ENCODE results near the gene PTPRN2.
"Not testable (repeated sequence)": the region's sequence is repeated elsewhere in the genome, so short reads cannot be mapped to it uniquely, and the experiment has no call there.

Gene PTPRN2

GRCh38 chr7:158550394-158550700, 37.3 kb downstream of the PTPRN2 start:
- DNase-seq, result no peak

- DNase-seq, result no peak
These were observed 37.8 kb downstream of the PTPRN2 start for GRCh38 chr7:158549616-158550393.

- DNase-seq, result no peak
These were observed 38.4 kb downstream of the PTPRN2 start for GRCh38 chr7:158549176-158549615.

GRCh38 chr7:158548726-158549125, 38.9 kb downstream of the PTPRN2 start:
- no peak for DNase-seq

- DNase-seq, result no peak
These were observed 39.8 kb downstream of the PTPRN2 start for GRCh38 chr7:158547817-158548216.

GRCh38 chr7:158546626-158547025, 41.0 kb downstream of the PTPRN2 start:
- DNase-seq, result no peak

GRCh38 chr7:158546214-158546613, 41.4 kb downstream of the PTPRN2 start:
- no peak for DNase-seq

- no peak for DNase-seq
These were observed 42.9 kb downstream of the PTPRN2 start for GRCh38 chr7:158544708-158545107.

- DNase-seq, result no peak
These were observed 43.8 kb downstream of the PTPRN2 start for GRCh38 chr7:158543840-158544239.

- no peak for DNase-seq
These were observed 44.7 kb downstream of the PTPRN2 start for GRCh38 chr7:158542651-158543566.

- no peak for DNase-seq
These were observed 46.1 kb downstream of the PTPRN2 start for GRCh38 chr7:158541346-158542010.

GRCh38 chr7:158539711-158540146, 47.9 kb downstream of the PTPRN2 start:
- DNase-seq, result no peak

GRCh38 chr7:158538156-158538946, 49.3 kb downstream of the PTPRN2 start:
- no peak for DNase-seq

- DNase-seq, result no peak
These were observed 50.1 kb downstream of the PTPRN2 start for GRCh38 chr7:158537516-158537882.

GRCh38 chr7:158536871-158537515, 50.6 kb downstream of the PTPRN2 start:
- no peak for DNase-seq

- no peak for DNase-seq
These were observed 52.5 kb downstream of the PTPRN2 start for GRCh38 chr7:158535079-158535478.

- DNase-seq, result no peak
These were observed 53.0 kb downstream of the PTPRN2 start for GRCh38 chr7:158534598-158534997.

GRCh38 chr7:158534134-158534515, 53.5 kb downstream of the PTPRN2 start:
- not testable (repeated sequence) for DNase-seq

GRCh38 chr7:158533386-158534133, 54.1 kb downstream of the PTPRN2 start:
- no peak for DNase-seq

- DNase-seq, result no peak
These were observed 55.5 kb downstream of the PTPRN2 start for GRCh38 chr7:158532093-158532627.

GRCh38 chr7:158531661-158532060, 56.0 kb downstream of the PTPRN2 start:
- no peak for DNase-seq
